SK-N-SH (cell line): ENCODE data around the gene OAF.

Source experiments
- EP300 ChIP-seq, 2 experiments: IDR thresholded peaks; 2 replicates each; pipeline versions ENCODE4 v1.4.0 to v1.6.1; 2012; ENCODE audit warnings: borderline replicate concordance in 1 of 2, low read depth in 1 of 2, low read length in 1 of 2
- GABPA ChIP-seq: IDR thresholded peaks from 2 replicates; pipeline ENCODE4 v1.4.0; 2012; ENCODE audit warnings: low read depth, mild to moderate bottlenecking
- NFIC ChIP-seq: IDR thresholded peaks from 2 replicates; pipeline ENCODE4 v1.4.0; 2012; ENCODE audit warnings: borderline replicate concordance
- POLR2AphosphoS5 ChIP-seq: IDR thresholded peaks from 2 replicates; pipeline ENCODE4 v1.6.1; 2012; ENCODE audit warnings: low read depth, low read length
- SIN3A ChIP-seq: IDR thresholded peaks from 2 replicates; pipeline ENCODE4 v1.6.1; 2012; ENCODE audit warnings: low read depth, mild to moderate bottlenecking, low read length, moderate library complexity, borderline replicate concordance
- TF ChIP-seq, protein P1 (sequence below): fragments of 200-600 bp; sonication (generic); IDR thresholded peaks from 2 replicates; pipeline ENCODE4 v1.6.1; 2017; ENCODE audit warnings: antibody characterized with exemption, mild to moderate bottlenecking, moderate library complexity
- TF ChIP-seq, protein P2 (sequence below): fragments of 150-350 bp; IDR thresholded peaks from 2 replicates; pipeline ENCODE4 v1.6.1; 2017; ENCODE audit warnings: antibody characterized with exemption, low read length, low read depth, borderline replicate concordance

- TF ChIP-seq, protein P1, sequence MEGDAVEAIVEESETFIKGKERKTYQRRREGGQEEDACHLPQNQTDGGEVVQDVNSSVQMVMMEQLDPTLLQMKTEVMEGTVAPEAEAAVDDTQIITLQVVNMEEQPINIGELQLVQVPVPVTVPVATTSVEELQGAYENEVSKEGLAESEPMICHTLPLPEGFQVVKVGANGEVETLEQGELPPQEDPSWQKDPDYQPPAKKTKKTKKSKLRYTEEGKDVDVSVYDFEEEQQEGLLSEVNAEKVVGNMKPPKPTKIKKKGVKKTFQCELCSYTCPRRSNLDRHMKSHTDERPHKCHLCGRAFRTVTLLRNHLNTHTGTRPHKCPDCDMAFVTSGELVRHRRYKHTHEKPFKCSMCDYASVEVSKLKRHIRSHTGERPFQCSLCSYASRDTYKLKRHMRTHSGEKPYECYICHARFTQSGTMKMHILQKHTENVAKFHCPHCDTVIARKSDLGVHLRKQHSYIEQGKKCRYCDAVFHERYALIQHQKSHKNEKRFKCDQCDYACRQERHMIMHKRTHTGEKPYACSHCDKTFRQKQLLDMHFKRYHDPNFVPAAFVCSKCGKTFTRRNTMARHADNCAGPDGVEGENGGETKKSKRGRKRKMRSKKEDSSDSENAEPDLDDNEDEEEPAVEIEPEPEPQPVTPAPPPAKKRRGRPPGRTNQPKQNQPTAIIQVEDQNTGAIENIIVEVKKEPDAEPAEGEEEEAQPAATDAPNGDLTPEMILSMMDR = no peak
- TF ChIP-seq SIN3A (no peak), NFIC (no peak), POLR2AphosphoS5 (no peak), GABPA (no peak), EP300 (IDR thresholded peaks at IDR 0.05; ENCODE audit: borderline replicate concordance in 1 of 2, low read depth in 1 of 2, low read length in 1 of 2) (no peak)
- TF ChIP-seq, protein P2, sequence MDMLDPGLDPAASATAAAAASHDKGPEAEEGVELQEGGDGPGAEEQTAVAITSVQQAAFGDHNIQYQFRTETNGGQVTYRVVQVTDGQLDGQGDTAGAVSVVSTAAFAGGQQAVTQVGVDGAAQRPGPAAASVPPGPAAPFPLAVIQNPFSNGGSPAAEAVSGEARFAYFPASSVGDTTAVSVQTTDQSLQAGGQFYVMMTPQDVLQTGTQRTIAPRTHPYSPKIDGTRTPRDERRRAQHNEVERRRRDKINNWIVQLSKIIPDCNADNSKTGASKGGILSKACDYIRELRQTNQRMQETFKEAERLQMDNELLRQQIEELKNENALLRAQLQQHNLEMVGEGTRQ = no peak
These were observed 1.5 kb downstream of the OAF start for GRCh38 chr11:120212259-120212878.
